Stimulated activated CD4-positive, alpha-beta T cell treated with anti-CD3 and anti-CD28 coated beads, Interleukin-2, amount 100 ng/mL, for 48 hours (primary cell): ENCODE results near the gene SLC37A1.

Experiments used
- DNase-seq, 2 donors: peaks; one replicate each; pipeline ENCODE4 v3.0.0-alpha.2; 2020

The SLC37A1 gene

GRCh38 chr21:42564561-42564971, 50.9 kb downstream of the SLC37A1 start:
- no peak for DNase-seq

GRCh38 chr21:42565206-42565810, 51.7 kb downstream of the SLC37A1 start:
- no peak for DNase-seq

- DNase-seq, result no peak
Observed at GRCh38 chr21:42565886-42566523, 52.4 kb downstream of the SLC37A1 start.

GRCh38 chr21:42566524-42567213, 53.0 kb downstream of the SLC37A1 start:
- no peak for DNase-seq

- DNase-seq, result no peak
Observed at GRCh38 chr21:42567214-42567555, 53.5 kb downstream of the SLC37A1 start.

GRCh38 chr21:42567861-42568260, 54.2 kb downstream of the SLC37A1 start:
- no peak for DNase-seq

GRCh38 chr21:42568376-42568775, 54.7 kb downstream of the SLC37A1 start:
- DNase-seq, result no peak

- no peak for DNase-seq
Observed at GRCh38 chr21:42568866-42569731, 55.4 kb downstream of the SLC37A1 start.

GRCh38 chr21:42569732-42570301, 56.2 kb downstream of the SLC37A1 start:
- no peak for DNase-seq

GRCh38 chr21:42570362-42570761, 56.7 kb downstream of the SLC37A1 start:
- DNase-seq, result no peak

GRCh38 chr21:42570841-42571387, 57.3 kb downstream of the SLC37A1 start:
- DNase-seq, result no peak

GRCh38 chr21:42571391-42572150, 57.9 kb downstream of the SLC37A1 start:
- no peak for DNase-seq

GRCh38 chr21:42572906-42573495, 59.3 kb downstream of the SLC37A1 start:
- no peak for DNase-seq

- no peak for DNase-seq
Observed at GRCh38 chr21:42574234-42575027, 60.8 kb downstream of the SLC37A1 start.

- no peak for DNase-seq
Observed at GRCh38 chr21:42575111-42575510, 61.5 kb downstream of the SLC37A1 start.

- DNase-seq, result no peak
Observed at GRCh38 chr21:42576639-42577038, 63.0 kb downstream of the SLC37A1 start.

- no peak for DNase-seq
Observed at GRCh38 chr21:42578034-42578433, 64.4 kb downstream of the SLC37A1 start.

- DNase-seq, result no peak
Observed at GRCh38 chr21:42578761-42579415, 65.2 kb downstream of the SLC37A1 start.

GRCh38 chr21:42579456-42580075, 65.9 kb downstream of the SLC37A1 start:
- DNase-seq, result no peak
